IMR-90 (cell line): ENCODE results near the gene AAMP.

Experiments
- CTCF ChIP-seq: conservative IDR thresholded peaks from 2 replicates; pipeline ENCODE4 v1.5.1; 2012; ENCODE audit warnings: mild to moderate bottlenecking, low read depth, low read length, improper control_type of control experiment
- ELK1 ChIP-seq: fragments of 150-350 bp; IDR thresholded peaks from 2 replicates; pipeline ENCODE4 v1.6.1; 2016; ENCODE audit warnings: low read depth, mild to moderate bottlenecking, low read length, moderate library complexity, borderline replicate concordance
- MAFK ChIP-seq: IDR thresholded peaks from 2 replicates; pipeline ENCODE4 v1.6.1; 2012; ENCODE audit warnings: low read depth, low read length, improper control_type of control experiment
- RAD21 ChIP-seq: IDR thresholded peaks from 2 replicates; pipeline ENCODE4 v1.6.1; 2012; ENCODE audit warnings: low read length, improper control_type of control experiment
- USF2 ChIP-seq: fragments of 150-350 bp; IDR thresholded peaks from 2 replicates; pipeline ENCODE4 v1.6.1; 2017; ENCODE audit warnings: mild to moderate bottlenecking, antibody characterized with exemption, low read length, low read depth

GRCh38 chr2:218249691-218250090, 20.2 kb downstream of the AAMP start:
- no peak for TF ChIP-seq USF2
- no peak for TF ChIP-seq CTCF
- no peak for TF ChIP-seq MAFK
- TF ChIP-seq RAD21 = no peak
- no peak for TF ChIP-seq ELK1
